Smooth muscle cell (in vitro differentiated cells): ENCODE results near the gene CNGB1. TPM values are rescaled to one million over a fixed set of nuclear protein-coding genes. Genes with fewer than 3 reads are reported as not detected.

ENCODE experiments used
- DNase-seq: peaks from one replicate; lab custom pipeline; 2025; ENCODE audit not compliant: unreplicated experiment; lab: John Stamatoyannopoulos, UW
- H2AFZ ChIP-seq: fragments of 200-600 bp; sonication (generic); 2 replicates; pipeline ENCODE4 v1.6.0; 2016; ENCODE audit warnings: antibody characterized with exemption, low read depth, mild to moderate bottlenecking
- H3F3A ChIP-seq: fragments of 200-600 bp; sonication (generic); 2 replicates; pipeline ENCODE4 v1.6.0; 2017; ENCODE audit warnings: antibody characterized with exemption, low read depth
- H3K27ac ChIP-seq: fragments of 200-600 bp; sonication (generic); 2 replicates; pipeline ENCODE4 v1.5.1; 2016; ENCODE audit warnings: low read depth, mild to moderate bottlenecking
- H3K27me3 ChIP-seq: fragments of 200-600 bp; sonication (generic); 2 replicates; pipeline ENCODE4 v1.6.1; 2016; ENCODE audit warnings: low read depth, mild to moderate bottlenecking
- H3K36me3 ChIP-seq: fragments of 200-600 bp; sonication (generic); 2 replicates; pipeline ENCODE4 v1.5.1; 2016; ENCODE audit warnings: low read depth
- H3K4me1 ChIP-seq: fragments of 200-600 bp; sonication (generic); 2 replicates; pipeline ENCODE4 v1.5.1; 2016; ENCODE audit warnings: low read depth
- H3K4me2 ChIP-seq: fragments of 200-600 bp; sonication (generic); 2 replicates; pipeline ENCODE4 v1.6.0; 2016; ENCODE audit warnings: mild to moderate bottlenecking
- H3K4me3 ChIP-seq: fragments of 200-600 bp; sonication (generic); 2 replicates; pipeline ENCODE4 v1.5.1; 2016; ENCODE audit warnings: mild to moderate bottlenecking
- H3K79me2 ChIP-seq: fragments of 200-600 bp; sonication (generic); 2 replicates; pipeline ENCODE4 v1.6.0; 2016; ENCODE audit warnings: low read depth, mild to moderate bottlenecking
- H3K9ac ChIP-seq: fragments of 200-600 bp; sonication (generic); 2 replicates; pipeline ENCODE4 v1.6.0; 2016; ENCODE audit warnings: low read depth
- H3K9me3 ChIP-seq: fragments of 200-600 bp; sonication (generic); replicated peaks from 2 replicates; pipeline ENCODE4 v1.5.1; 2016; ENCODE audit warnings: low read depth
- H4K20me1 ChIP-seq: fragments of 200-600 bp; sonication (generic); 2 replicates; pipeline ENCODE4 v1.6.0; 2016; ENCODE audit warnings: low read depth
- CTCF ChIP-seq: fragments of 200-600 bp; sonication (generic); IDR thresholded peaks from 2 replicates; pipeline ENCODE4 v1.5.1; 2017; ENCODE audit warnings: borderline replicate concordance, mild to moderate bottlenecking, antibody characterized with exemption; ENCODE audit not compliant: insufficient read depth, poor library complexity, severe bottlenecking
- WGBS: methylation state at CpG from one replicate; pipeline ENCODE4 v1.1.7; 2016; ENCODE audit warnings: low lambda C conversion rate; 5-methylcytosine and 5-hydroxymethylcytosine counted together
- polyA plus RNA-seq: library from polyadenylated mRNA; unstranded; fragments of >200 nt; fragmentation: Nextera tagmentation; extraction: Ambion mirVana; gene quantifications from 2 replicates; pipeline ENCODE4 v1.2.1, GENCODE V29; 2016
- total RNA-seq: library from RNA; depleted of rRNA; stranded (reverse); fragments of >200 nt; gene quantifications from 2 replicates; pipeline ENCODE4 v1.2.3, GENCODE V29; 2014

Gene CNGB1
- total and polyA plus RNA-seq, 2 experiments from 2014 or later = not detected

DNA sequence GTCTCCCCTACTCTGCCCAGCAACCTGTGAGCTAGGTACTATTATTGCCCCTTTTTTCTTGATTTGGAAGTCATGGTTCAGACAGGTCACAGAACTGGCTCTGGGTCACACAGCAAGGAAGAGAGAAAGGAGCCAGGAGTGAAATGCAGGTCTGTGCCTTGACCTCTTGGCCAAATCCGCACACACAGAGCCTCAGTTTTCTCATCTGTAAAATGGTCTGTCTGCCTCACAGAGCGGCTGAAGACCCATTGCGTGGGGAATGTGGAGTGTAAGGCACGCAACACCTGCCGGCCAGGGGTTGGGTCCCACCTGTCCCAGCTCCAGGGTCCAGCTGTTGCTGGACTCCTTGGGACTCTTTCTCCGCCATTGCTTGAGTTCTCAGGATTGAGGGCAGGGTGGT, 32.4 kb downstream of the CNGB1 start:
- H3K4me2 ChIP-seq = no peak overlapping the region
- WGBS = 97% methylated on average over 6 of the region's 6 CpGs

DNA sequence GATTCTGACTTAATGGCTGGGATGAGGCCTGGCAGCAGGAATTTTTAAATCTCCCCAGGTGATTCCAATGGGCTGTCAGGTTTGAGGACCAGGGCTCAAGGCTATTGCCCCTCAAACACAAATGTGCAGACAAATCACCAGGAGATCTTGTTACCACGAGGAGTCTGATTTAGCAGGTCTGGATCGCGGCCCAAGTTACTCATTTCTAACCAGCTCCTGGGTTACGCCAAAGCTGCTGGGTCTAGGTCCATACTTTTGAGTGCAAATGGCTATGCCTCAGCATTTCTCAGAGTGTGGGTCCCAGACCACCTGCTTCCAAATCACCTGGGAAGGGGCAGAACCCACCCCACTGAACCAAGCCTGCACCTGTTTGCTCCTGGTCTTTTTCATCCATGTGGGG, 33.1 kb downstream of the CNGB1 start:
- Histone ChIP-seq H3K9ac (no peak overlapping the region), H3K9me3 (no peaks in the 10 kb centered on the region), H3K36me3 (no peaks in the 10 kb centered on the region), H3K27ac (no peak overlapping the region), H3K4me3 (no peak overlapping the region), H3K79me2 (no peaks in the 10 kb centered on the region), H3K27me3 (no peaks in the 10 kb centered on the region), H2AFZ (no peak overlapping the region), H3K4me2 (no peak overlapping the region), H4K20me1 (no peaks in the 10 kb centered on the region), H3F3A (no peaks in the 10 kb centered on the region), H3K4me1 (no peaks in the 10 kb centered on the region)
- WGBS = 71% methylated on average over 4 of the region's 4 CpGs
- no peak for DNase-seq
- TF ChIP-seq CTCF = no peak

More for the DNA sequence above, 32.4 kb downstream of the CNGB1 start:
- no peak for DNase-seq
- no peak overlapping the region for H2AFZ ChIP-seq
- H3K4me1 ChIP-seq = no peaks in the 10 kb centered on the region
- H4K20me1 ChIP-seq = no peaks in the 10 kb centered on the region
- no peak overlapping the region for H3K9ac ChIP-seq
- H3F3A ChIP-seq = no peaks in the 10 kb centered on the region
- H3K9me3 ChIP-seq = no peaks in the 10 kb centered on the region
- no peak for TF ChIP-seq CTCF
- no peaks in the 10 kb centered on the region for H3K79me2 ChIP-seq
- no peaks in the 10 kb centered on the region for H3K36me3 ChIP-seq
- no peak overlapping the region for H3K4me3 ChIP-seq
- H3K27ac ChIP-seq = no peak overlapping the region
- H3K27me3 ChIP-seq = no peaks in the 10 kb centered on the region

DNA sequence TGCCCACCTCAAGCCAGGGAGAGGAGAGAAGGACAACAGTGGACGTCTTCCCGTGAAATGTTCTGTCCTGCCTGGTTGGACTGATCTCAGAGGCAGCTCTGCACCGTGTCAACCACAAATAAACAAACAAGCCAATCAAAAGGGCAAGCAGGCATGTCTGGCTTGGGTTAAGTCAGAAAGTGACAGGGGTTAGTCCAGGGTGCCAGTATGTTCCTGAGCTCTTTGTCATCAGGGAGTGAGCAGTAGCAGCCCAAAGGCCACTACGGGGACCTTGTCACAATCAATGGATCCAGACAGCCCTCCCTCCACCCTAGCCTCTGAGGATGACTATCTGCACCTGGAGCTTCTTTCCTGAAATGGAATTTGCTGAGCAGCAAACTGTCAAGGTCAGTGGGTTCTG, 35.0 kb downstream of the CNGB1 start:
- Histone ChIP-seq H4K20me1 (no peaks in the 10 kb centered on the region), H3K4me2 (no peak overlapping the region), H2AFZ (no peak overlapping the region), H3K36me3 (no peaks in the 10 kb centered on the region), H3K4me3 (no peak overlapping the region), H3K27me3 (no peaks in the 10 kb centered on the region), H3K27ac (no peak overlapping the region), H3K9ac (no peak overlapping the region), H3K9me3 (no peaks in the 10 kb centered on the region), H3K4me1 (no peaks in the 10 kb centered on the region), H3F3A (no peaks in the 10 kb centered on the region), H3K79me2 (no peaks in the 10 kb centered on the region)
- no peak for TF ChIP-seq CTCF
- DNase-seq = no peak
- WGBS = 52% methylated on average over 4 of the region's 4 CpGs

DNA sequence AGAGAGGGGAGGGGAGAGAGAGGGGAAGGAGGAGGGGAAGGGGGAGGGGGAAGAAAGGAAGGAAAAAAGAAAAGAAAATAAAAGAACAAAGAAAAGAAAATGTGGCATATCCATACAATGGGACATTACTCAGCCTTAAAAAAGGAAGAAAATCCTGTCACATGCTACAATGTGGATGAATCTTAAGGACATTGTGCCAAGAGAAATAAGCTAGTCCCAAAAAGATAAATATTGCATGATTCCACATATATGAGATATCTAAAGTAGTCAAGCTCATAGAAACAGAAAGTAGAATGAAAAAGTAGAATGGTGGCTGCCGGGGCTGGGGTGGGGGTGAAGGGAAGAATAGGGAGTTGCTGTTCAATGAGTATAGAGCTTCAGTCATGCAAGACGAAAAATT, 40.4 kb downstream of the CNGB1 start:
- WGBS = 85% methylated on average over 2 of the region's 2 CpGs
- no peak overlapping the region for H3K4me2 ChIP-seq
- no peaks in the 10 kb centered on the region for H3K79me2 ChIP-seq
- H3K4me1 ChIP-seq = no peaks in the 10 kb centered on the region
- H3K27ac ChIP-seq = no peak overlapping the region
- no peak for TF ChIP-seq CTCF
- H3K4me3 ChIP-seq = no peak overlapping the region
- no peaks in the 10 kb centered on the region for H3F3A ChIP-seq
- no peaks in the 10 kb centered on the region for H3K36me3 ChIP-seq
- H3K27me3 ChIP-seq = no peaks in the 10 kb centered on the region
- no peaks in the 10 kb centered on the region for H3K9me3 ChIP-seq
- no peak overlapping the region for H3K9ac ChIP-seq
- no peak overlapping the region for H2AFZ ChIP-seq
- DNase-seq = no peak
- no peaks in the 10 kb centered on the region for H4K20me1 ChIP-seq
